Measurements from ENCODE around the gene GPR68.

The GPR68 gene

GRCh38 chr14:91284791-91285548 lies 40.5 kb upstream of the GPR68 start (continued):
- TF ChIP-seq ZNF658 (tag by site-specific recombination; IDR thresholded peaks at IDR 0.05), result no peak
- TF ChIP-seq SCRT1 (tag by site-specific recombination; IDR thresholded peaks at IDR 0.05; ENCODE audit: borderline replicate concordance), result peak; percentile 56; the same call in 1 of the 2 replicates
- TF ChIP-seq ZXDB (tag by site-specific recombination; IDR thresholded peaks at IDR 0.05), result peak; percentile 89
- TF ChIP-seq SP3 (tag by site-specific recombination; IDR thresholded peaks at IDR 0.05), result no peak
- no peak for TF ChIP-seq ZNF623 (tag by site-specific recombination; IDR thresholded peaks at IDR 0.05)
- TF ChIP-seq INSM2 (tag by site-specific recombination; IDR thresholded peaks at IDR 0.05), result peak; percentile 82
- 0 out of 2 replicates have a peak, but pooled peaks have one; percentile 26 for TF ChIP-seq ZFP37 (tag by site-specific recombination; IDR thresholded peaks at IDR 0.05)
- no peak for TF ChIP-seq ZNF473 (tag by site-specific recombination; IDR thresholded peaks at IDR 0.05)
- TF ChIP-seq ZNF791 (tag by site-specific recombination; IDR thresholded peaks at IDR 0.05), result no peak
- no peak for TF ChIP-seq ZNF621 (tag by site-specific recombination; IDR thresholded peaks at IDR 0.05)
- TF ChIP-seq ZNF16 (tag by site-specific recombination; IDR thresholded peaks at IDR 0.05; ENCODE audit: low read depth), result no peak
- TF ChIP-seq ATF2 (tag by site-specific recombination; IDR thresholded peaks at IDR 0.05; ENCODE audit: low read depth), result peak; percentile 62; the same call in 1 of the 2 replicates
- TF ChIP-seq ZNF830 (tag by site-specific recombination; IDR thresholded peaks at IDR 0.05; ENCODE audit: low read depth), result no peak
- no peak for TF ChIP-seq ZNF747 (tag by site-specific recombination; IDR thresholded peaks at IDR 0.05)
- peak; percentile 80 for TF ChIP-seq BCL11B (tag by site-specific recombination; IDR thresholded peaks at IDR 0.05; ENCODE audit: low read depth)
- peak; percentile 89 for TF ChIP-seq ZNF629 (tag by site-specific recombination; IDR thresholded peaks at IDR 0.05)
- no peak for TF ChIP-seq ZBTB48 (tag by site-specific recombination; IDR thresholded peaks at IDR 0.05)
- peak; percentile 78 for TF ChIP-seq WT1 (tag by site-specific recombination; IDR thresholded peaks at IDR 0.05)
- peak; percentile 75 for TF ChIP-seq KLF10 (tag by site-specific recombination; IDR thresholded peaks at IDR 0.05)
- no peak for TF ChIP-seq ZNF138 (tag by site-specific recombination; IDR thresholded peaks at IDR 0.05; ENCODE audit: borderline replicate concordance)
- 0 out of 2 replicates have a peak, but pooled peaks have one; percentile 6 for TF ChIP-seq ZNF518A (tag by site-specific recombination; conservative IDR thresholded peaks at IDR 0.05; ENCODE audit: low read depth)
- peak; percentile 32; the same call in 1 of the 2 replicates for TF ChIP-seq ZSCAN23 (tag by site-specific recombination; IDR thresholded peaks at IDR 0.05)
- TF ChIP-seq ZNF221 (tag by site-specific recombination; IDR thresholded peaks at IDR 0.05; ENCODE audit: borderline replicate concordance), result peak; percentile 43; the same call in 1 of the 2 replicates
- TF ChIP-seq ZBTB17 (tag by site-specific recombination; IDR thresholded peaks at IDR 0.05), result peak; percentile 14; the same call in 1 of the 2 replicates
- TF ChIP-seq SP2 (tag by site-specific recombination; IDR thresholded peaks at IDR 0.05), result peak; percentile 49
- peak; percentile 71 for TF ChIP-seq ZNF366 (tag by site-specific recombination; conservative IDR thresholded peaks at IDR 0.05)
- TF ChIP-seq ZNF624 (tag by site-specific recombination; IDR thresholded peaks at IDR 0.05), result no peak
- TF ChIP-seq ZNF776 (tag by site-specific recombination; IDR thresholded peaks at IDR 0.05; ENCODE audit: borderline replicate concordance), result no peak
- TF ChIP-seq ZNF600 (tag by site-specific recombination; IDR thresholded peaks at IDR 0.05), result peak; percentile 37; the same call in 1 of the 2 replicates
- TF ChIP-seq ZNF660 (tag by site-specific recombination; IDR thresholded peaks at IDR 0.05), result peak; percentile 85
- no peak for TF ChIP-seq TRIM28 (IDR thresholded peaks at IDR 0.05; ENCODE audit: borderline replicate concordance, low read length)
- peak; percentile 61 for TF ChIP-seq ZBTB21 (tag by site-specific recombination; IDR thresholded peaks at IDR 0.05)
- TF ChIP-seq ZSCAN30 (tag by site-specific recombination; IDR thresholded peaks at IDR 0.05), result peak; percentile 98
